ENCODE results near the gene UBAP1L.
"Not testable (repeated sequence)": the region's sequence is repeated elsewhere in the genome, so short reads cannot be mapped to it uniquely, and the experiment has no call there.

DNA sequence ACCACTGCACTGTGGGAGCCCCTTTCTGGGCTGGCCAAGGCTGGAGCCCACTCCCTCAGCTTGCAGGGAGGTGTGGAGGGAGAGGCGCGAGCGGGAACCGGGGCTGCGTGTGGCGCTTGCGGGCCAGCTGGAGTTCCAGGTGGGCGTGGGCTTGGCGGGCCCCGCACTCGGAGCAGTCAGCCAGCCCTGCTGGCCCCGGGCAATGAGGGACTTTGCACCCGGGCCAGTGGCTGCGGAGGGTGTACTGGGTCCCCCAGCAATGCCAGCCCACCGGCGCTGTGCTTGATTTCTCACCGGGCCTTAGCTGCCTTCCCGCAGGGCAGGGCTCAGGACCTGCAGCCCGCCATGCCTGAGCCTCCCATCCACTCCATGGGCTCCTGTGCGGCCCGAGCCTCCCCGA is 40.1 kb downstream of the UBAP1L start:
- not testable (repeated sequence) for TF ChIP-seq EZH2 (IDR thresholded peaks at IDR 0.05; ENCODE audit: insufficient read depth, poor library complexity, severe bottlenecking); EZH2phosphoT487 (IDR thresholded peaks at IDR 0.05; ENCODE audit: insufficient read depth, low read depth)
